ENCODE data around the gene TTC7B.

The TTC7B gene

GRCh38 chr14:90643982-90644670 lies 172.1 kb downstream of the TTC7B start:
- H3K79me1 ChIP-seq (ENCODE audit: low read length) = no peaks in the 10 kb centered on the region
- no peak overlapping the region for H3K4ac ChIP-seq (ENCODE audit: low read depth, low read length)
- peaks cover 22 to 24% of the 10 kb centered on the region in 2 experiments for H3K4me1 ChIP-seq (ENCODE audit: control insufficient read depth in 1 of 2, insufficient read depth in 2 of 2, low read length in 2 of 2)
- no peak overlapping the region for H3K9ac ChIP-seq (ENCODE audit: low read length)
- no peak overlapping the region for H2BK120ac ChIP-seq (ENCODE audit: insufficient read depth, low read length, poor library complexity)
- WGBS (ENCODE audit: extremely low coverage, insufficient coverage, insufficient read length) = no CpG with 5 or more reads among the region's 9 CpGs
- H2AK5ac ChIP-seq (ENCODE audit: low read length) = no peak overlapping the region
- H3K27me3 ChIP-seq (ENCODE audit: insufficient read depth, low read length) = no peaks in the 10 kb centered on the region
- H3K36me3 ChIP-seq (ENCODE audit: control insufficient read depth in 1 of 2, insufficient read depth in 2 of 2, low read length in 2 of 2) = peaks cover 5 to 13% of the 10 kb centered on the region in 2 experiments
- H3K18ac ChIP-seq (ENCODE audit: low read length) = no peak overlapping the region
- no peak overlapping the region for H3K14ac ChIP-seq (ENCODE audit: low read length)
- DNase-seq = no peak
- H3K4me3 ChIP-seq (ENCODE audit: low read depth, low read length) = no peak overlapping the region
- H2AFZ ChIP-seq (ENCODE audit: insufficient read depth, low read length, poor library complexity) = no peak overlapping the region
- H2BK5ac ChIP-seq (ENCODE audit: low read depth, low read length, poor library complexity) = no peak overlapping the region
- no peaks in the 10 kb centered on the region for H3K9me3 ChIP-seq (ENCODE audit: insufficient read depth, low read depth, low read length)
- no peak overlapping the region for H3K27ac ChIP-seq (ENCODE audit: low read depth, low read length)
- no peak overlapping the region for H3K23ac ChIP-seq (ENCODE audit: low read length)
- H4K8ac ChIP-seq (ENCODE audit: low read depth, low read length) = no peak overlapping the region
- H4K12ac ChIP-seq (ENCODE audit: low read depth, low read length) = no peak overlapping the region
- H3K4me2 ChIP-seq (ENCODE audit: low read length) = no peak overlapping the region
- H4K91ac ChIP-seq (ENCODE audit: low read depth, low read length) = no peak overlapping the region
- no peak overlapping the region for H2BK12ac ChIP-seq (ENCODE audit: low read length)
- no peaks in the 10 kb centered on the region for H3K79me2 ChIP-seq (ENCODE audit: control insufficient read depth, insufficient read depth, low read length, poor library complexity)

- Histone ChIP-seq H2BK5ac (ENCODE audit: low read depth, low read length, poor library complexity) (no peak overlapping the region), H3K79me1 (ENCODE audit: low read length) (no peaks in the 10 kb centered on the region), H4K12ac (ENCODE audit: low read depth, low read length) (no peak overlapping the region), H3K14ac (ENCODE audit: low read length) (no peak overlapping the region), H3K27me3 (ENCODE audit: insufficient read depth, low read length) (no peaks in the 10 kb centered on the region), H3K4me2 (ENCODE audit: low read length) (no peak overlapping the region), H3K79me2 (ENCODE audit: control insufficient read depth, insufficient read depth, low read length, poor library complexity) (no peaks in the 10 kb centered on the region), H3K18ac (ENCODE audit: low read length) (no peak overlapping the region), H2AFZ (ENCODE audit: insufficient read depth, low read length, poor library complexity) (no peak overlapping the region), H3K4ac (ENCODE audit: low read depth, low read length) (no peak overlapping the region), H3K9ac (ENCODE audit: low read length) (no peak overlapping the region), H3K36me3 (ENCODE audit: control insufficient read depth in 1 of 2, insufficient read depth in 2 of 2, low read length in 2 of 2) (peaks cover 5 to 13% of the 10 kb centered on the region in 2 experiments), H3K27ac (ENCODE audit: low read depth, low read length) (no peak overlapping the region), H4K8ac (ENCODE audit: low read depth, low read length) (no peak overlapping the region), H2AK5ac (ENCODE audit: low read length) (no peak overlapping the region), H3K9me3 (ENCODE audit: insufficient read depth, low read depth, low read length) (no peaks in the 10 kb centered on the region), H2BK120ac (ENCODE audit: insufficient read depth, low read length, poor library complexity) (no peak overlapping the region), H2BK12ac (ENCODE audit: low read length) (no peak overlapping the region), H3K4me3 (ENCODE audit: low read depth, low read length) (no peak overlapping the region), H3K23ac (ENCODE audit: low read length) (no peak overlapping the region), H3K4me1 (ENCODE audit: control insufficient read depth in 1 of 2, insufficient read depth in 2 of 2, low read length in 2 of 2) (peaks cover 22 to 24% of the 10 kb centered on the region in 2 experiments), H4K91ac (ENCODE audit: low read depth, low read length) (no peak overlapping the region)
- peak in 1 of 2 donors; percentile 28 for DNase-seq
- no CpG with 5 or more reads among the region's 3 CpGs for WGBS (ENCODE audit: extremely low coverage, insufficient coverage, insufficient read length)
These were observed 173.9 kb downstream of the TTC7B start for GRCh38 chr14:90642244-90642717.

DNA sequence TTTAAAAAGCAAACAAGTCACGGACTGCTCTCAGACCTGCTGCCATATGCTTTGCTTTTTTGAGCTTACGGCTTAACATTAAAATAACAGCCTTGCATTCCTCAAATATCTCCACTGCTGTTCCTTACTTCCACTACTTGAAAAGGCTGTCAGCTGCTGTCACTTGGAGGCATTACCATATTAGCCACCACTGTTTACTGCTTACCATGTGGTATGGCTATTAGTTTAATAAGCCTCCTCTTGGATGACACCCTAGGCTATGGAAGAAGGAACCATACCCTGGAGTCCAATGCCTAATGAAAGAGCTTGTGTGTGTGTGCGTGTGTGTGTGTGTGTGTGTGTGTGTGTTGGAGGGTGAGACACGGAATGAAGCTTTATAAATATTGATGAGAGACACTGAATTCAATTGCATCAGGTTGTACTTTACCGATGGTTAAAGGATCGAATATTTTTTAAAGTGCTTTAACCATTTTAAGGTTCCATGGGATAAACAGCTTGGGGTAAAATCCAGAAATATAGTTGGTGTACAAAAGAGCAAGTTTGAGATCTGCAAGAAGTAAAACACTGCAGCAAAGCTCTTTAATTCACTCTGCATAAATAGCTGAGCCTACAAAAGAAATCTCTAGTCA lies 174.5 kb downstream of the TTC7B start:
- no peak overlapping the region for H2BK120ac ChIP-seq (ENCODE audit: insufficient read depth, low read length, poor library complexity)
- H4K91ac ChIP-seq (ENCODE audit: low read depth, low read length) = no peak overlapping the region
- H2AFZ ChIP-seq (ENCODE audit: insufficient read depth, low read length, poor library complexity) = no peak overlapping the region
- no peak overlapping the region for H3K4ac ChIP-seq (ENCODE audit: low read depth, low read length)
- no peak overlapping the region for H3K18ac ChIP-seq (ENCODE audit: low read length)
- H3K27ac ChIP-seq (ENCODE audit: low read depth, low read length) = no peak overlapping the region
- no peak overlapping the region for H3K4me2 ChIP-seq (ENCODE audit: low read length)
- H4K12ac ChIP-seq (ENCODE audit: low read depth, low read length) = no peak overlapping the region
- no peaks in the 10 kb centered on the region for H3K79me1 ChIP-seq (ENCODE audit: low read length)
- no peak overlapping the region for H3K4me3 ChIP-seq (ENCODE audit: low read depth, low read length)
- no CpG with 5 or more reads among the region's 6 CpGs for WGBS (ENCODE audit: extremely low coverage, insufficient coverage, insufficient read length)
- H2BK12ac ChIP-seq (ENCODE audit: low read length) = no peak overlapping the region
- H3K79me2 ChIP-seq (ENCODE audit: control insufficient read depth, insufficient read depth, low read length, poor library complexity) = no peaks in the 10 kb centered on the region
- no peak overlapping the region for H3K23ac ChIP-seq (ENCODE audit: low read length)
- H2AK5ac ChIP-seq (ENCODE audit: low read length) = no peak overlapping the region
- peaks cover 21 to 24% of the 10 kb centered on the region in 2 experiments for H3K4me1 ChIP-seq (ENCODE audit: control insufficient read depth in 1 of 2, insufficient read depth in 2 of 2, low read length in 2 of 2)
- no peak overlapping the region for H3K9ac ChIP-seq (ENCODE audit: low read length)
- peaks cover 5 to 13% of the 10 kb centered on the region in 2 experiments for H3K36me3 ChIP-seq (ENCODE audit: control insufficient read depth in 1 of 2, insufficient read depth in 2 of 2, low read length in 2 of 2)
- H4K8ac ChIP-seq (ENCODE audit: low read depth, low read length) = no peak overlapping the region
- H2BK5ac ChIP-seq (ENCODE audit: low read depth, low read length, poor library complexity) = no peak overlapping the region
- H3K9me3 ChIP-seq (ENCODE audit: insufficient read depth, low read depth, low read length) = no peaks in the 10 kb centered on the region
- no peaks in the 10 kb centered on the region for H3K27me3 ChIP-seq (ENCODE audit: insufficient read depth, low read length)
- no peak for DNase-seq
- H3K14ac ChIP-seq (ENCODE audit: low read length) = no peak overlapping the region

GRCh38 chr14:90641168-90641567 lies 175.1 kb downstream of the TTC7B start:
- H4K12ac ChIP-seq (ENCODE audit: low read depth, low read length) = no peak overlapping the region
- H4K8ac ChIP-seq (ENCODE audit: low read depth, low read length) = no peak overlapping the region
- no peak overlapping the region for H2BK120ac ChIP-seq (ENCODE audit: insufficient read depth, low read length, poor library complexity)
- no peak overlapping the region for H2AFZ ChIP-seq (ENCODE audit: insufficient read depth, low read length, poor library complexity)
- H3K18ac ChIP-seq (ENCODE audit: low read length) = no peak overlapping the region
- no peak overlapping the region for H2BK5ac ChIP-seq (ENCODE audit: low read depth, low read length, poor library complexity)
- no peak for DNase-seq
- H2AK5ac ChIP-seq (ENCODE audit: low read length) = no peak overlapping the region
- no peaks in the 10 kb centered on the region for H3K79me2 ChIP-seq (ENCODE audit: control insufficient read depth, insufficient read depth, low read length, poor library complexity)
- no peak overlapping the region for H2BK12ac ChIP-seq (ENCODE audit: low read length)
- no CpG with 5 or more reads among the region's 3 CpGs for WGBS (ENCODE audit: extremely low coverage, insufficient coverage, insufficient read length)
- H3K9ac ChIP-seq (ENCODE audit: low read length) = no peak overlapping the region
- H3K4ac ChIP-seq (ENCODE audit: low read depth, low read length) = no peak overlapping the region
- H3K79me1 ChIP-seq (ENCODE audit: low read length) = no peaks in the 10 kb centered on the region
- no peak overlapping the region for H3K4me3 ChIP-seq (ENCODE audit: low read depth, low read length)
- no peaks in the 10 kb centered on the region for H3K27me3 ChIP-seq (ENCODE audit: insufficient read depth, low read length)
- peaks cover 2 to 9% of the 10 kb centered on the region in 2 experiments for H3K36me3 ChIP-seq (ENCODE audit: control insufficient read depth in 1 of 2, insufficient read depth in 2 of 2, low read length in 2 of 2)
- H3K9me3 ChIP-seq (ENCODE audit: insufficient read depth, low read depth, low read length) = no peaks in the 10 kb centered on the region
- no peak overlapping the region for H3K4me2 ChIP-seq (ENCODE audit: low read length)
- no peak overlapping the region for H4K91ac ChIP-seq (ENCODE audit: low read depth, low read length)
- H3K23ac ChIP-seq (ENCODE audit: low read length) = no peak overlapping the region
- H3K14ac ChIP-seq (ENCODE audit: low read length) = no peak overlapping the region
- no peak overlapping the region for H3K27ac ChIP-seq (ENCODE audit: low read depth, low read length)
- peaks cover 18 to 20% of the 10 kb centered on the region in 2 experiments for H3K4me1 ChIP-seq (ENCODE audit: control insufficient read depth in 1 of 2, insufficient read depth in 2 of 2, low read length in 2 of 2)

All from trophoblast cell (in vitro differentiated cells and primary cell).